WTC11 (cell line): Measurements from ENCODE around the gene CD40. TPM values are rescaled to one million over a fixed set of nuclear protein-coding genes. Genes with fewer than 3 reads are reported as not detected.

Source experiments
- ATAC-seq: fragments of 200-7000 bp; cut with Tn5 transposase; 2 replicates; pipeline ENCODE4 v1.10.0; 2021; ENCODE audit warnings: mild to moderate bottlenecking, moderate library complexity
- CTCF ChIA-PET: fragments of 300-600 bp; sonication (Branson Sonifier 250); formaldehyde crosslinking; loops from one replicate; lab custom pipeline; 2021; ENCODE audit warnings: antibody characterized with exemption; lab: Charles Lee
- POLR2A ChIA-PET: fragments of 350-600 bp; sonication (Branson Sonifier 250); formaldehyde crosslinking; loops from one replicate; lab custom pipeline; 2021; ENCODE audit warnings: antibody characterized with exemption; lab: Charles Lee
- DNase-seq: peaks from one replicate; pipeline ENCODE4 v3.0.0; 2021; ENCODE audit warnings: low spot score
- H3K27ac Mint-ChIP-seq: 2 replicates; pipeline ENCODE4 v1.8.0; 2021; ENCODE audit warnings: mixed read lengths
- H3K27me3 Mint-ChIP-seq: 2 replicates; pipeline ENCODE4 v1.8.0; 2021; ENCODE audit warnings: low read depth, mild to moderate bottlenecking, moderate library complexity, mixed read lengths
- H3K36me3 Mint-ChIP-seq: 2 replicates; pipeline ENCODE4 v1.8.0; 2021; ENCODE audit warnings: mixed read lengths
- H3K4me1 Mint-ChIP-seq: 2 replicates; pipeline ENCODE4 v1.8.0; 2022; ENCODE audit warnings: mixed read lengths
- H3K4me3 Mint-ChIP-seq: 2 replicates; pipeline ENCODE4 v1.8.0; 2021; ENCODE audit warnings: mild to moderate bottlenecking, moderate library complexity, mixed read lengths
- H3K9me3 Mint-ChIP-seq: 2 replicates; pipeline ENCODE4 v1.8.0; 2021; ENCODE audit warnings: mixed read lengths
- ATF1 ChIP-seq: sonication (generic); formaldehyde crosslinking; IDR thresholded peaks from 2 replicates; pipeline ENCODE4 v1.8.1; 2023; ENCODE audit warnings: mild to moderate bottlenecking, moderate library complexity, missing genetic modification reagents
- CBFB ChIP-seq: sonication (generic); formaldehyde crosslinking; IDR thresholded peaks from 2 replicates; pipeline ENCODE4 v1.8.1; 2022; ENCODE audit warnings: mild to moderate bottlenecking, low read depth, missing genetic modification reagents
- CREB1 ChIP-seq: sonication (generic); formaldehyde crosslinking; IDR thresholded peaks from 2 replicates; pipeline ENCODE4 v1.8.0; 2023; ENCODE audit warnings: mild to moderate bottlenecking, missing genetic modification reagents
- CREM ChIP-seq: sonication (generic); formaldehyde crosslinking; IDR thresholded peaks from 2 replicates; pipeline ENCODE4 v1.8.1; 2022; ENCODE audit warnings: mild to moderate bottlenecking, missing genetic modification reagents, moderate library complexity
- E2F4 ChIP-seq: sonication (generic); formaldehyde crosslinking; IDR thresholded peaks from 2 replicates; pipeline ENCODE4 v1.8.1; 2022; ENCODE audit warnings: low read depth, mild to moderate bottlenecking, moderate library complexity, missing genetic modification reagents, borderline replicate concordance
- ELF4 ChIP-seq: sonication (generic); formaldehyde crosslinking; IDR thresholded peaks from 2 replicates; pipeline ENCODE4 v1.8.1; 2022; ENCODE audit warnings: low read depth, mild to moderate bottlenecking, moderate library complexity, missing genetic modification reagents
- ERG ChIP-seq: fragments of 250-450 bp; sonication (Bioruptor Pico); IDR thresholded peaks from 2 replicates; pipeline ENCODE4 v1.8.0; 2021; ENCODE audit warnings: mild to moderate bottlenecking
- ESRRA ChIP-seq: sonication (generic); formaldehyde crosslinking; IDR thresholded peaks from 2 replicates; pipeline ENCODE4 v1.8.1; 2022; ENCODE audit warnings: mild to moderate bottlenecking, missing genetic modification reagents, borderline replicate concordance
- FOXJ3 ChIP-seq: sonication (generic); formaldehyde crosslinking; IDR thresholded peaks from 2 replicates; pipeline ENCODE4 v1.9.0; 2021; ENCODE audit warnings: missing genetic modification reagents, mild to moderate bottlenecking, borderline replicate concordance
- GRHL2 ChIP-seq: fragments of 250-450 bp; sonication (Bioruptor Pico); IDR thresholded peaks from 2 replicates; pipeline ENCODE4 v1.8.0; 2022; ENCODE audit warnings: mild to moderate bottlenecking, moderate library complexity; ENCODE audit not compliant: insufficient replicate concordance, severe bottlenecking
- IRF2 ChIP-seq: sonication (generic); formaldehyde crosslinking; IDR thresholded peaks from 2 replicates; pipeline ENCODE4 v1.8.0; 2022; ENCODE audit warnings: low read depth, missing genetic modification reagents, borderline replicate concordance
- MAX ChIP-seq: sonication (generic); formaldehyde crosslinking; IDR thresholded peaks from 2 replicates; pipeline ENCODE4 v1.8.0; 2022; ENCODE audit warnings: mild to moderate bottlenecking, missing genetic modification reagents
- NR3C1 ChIP-seq: sonication (generic); formaldehyde crosslinking; conservative IDR thresholded peaks from 2 replicates; pipeline ENCODE4 v1.8.1; 2023; ENCODE audit warnings: low read depth, mild to moderate bottlenecking, missing genetic modification reagents
- SMAD3 ChIP-seq: sonication (generic); formaldehyde crosslinking; IDR thresholded peaks from 2 replicates; pipeline ENCODE4 v1.8.0; 2022; ENCODE audit warnings: missing genetic modification reagents, mild to moderate bottlenecking, borderline replicate concordance
- SP1 ChIP-seq: sonication (generic); formaldehyde crosslinking; conservative IDR thresholded peaks from 2 replicates; pipeline ENCODE4 v1.8.1; 2022; ENCODE audit warnings: missing genetic modification reagents
- TEAD1 ChIP-seq: sonication (generic); formaldehyde crosslinking; IDR thresholded peaks from 2 replicates; pipeline ENCODE4 v1.8.0; 2022; ENCODE audit warnings: mild to moderate bottlenecking, missing genetic modification reagents
- TEAD4 ChIP-seq: sonication (generic); formaldehyde crosslinking; IDR thresholded peaks from 2 replicates; pipeline ENCODE4 v1.8.0; 2022; ENCODE audit warnings: mild to moderate bottlenecking, missing genetic modification reagents
- USF1 ChIP-seq: sonication (generic); formaldehyde crosslinking; IDR thresholded peaks from 2 replicates; pipeline ENCODE4 v1.8.0; 2022; ENCODE audit warnings: mild to moderate bottlenecking, missing genetic modification reagents
- ZNF121 ChIP-seq: sonication (generic); formaldehyde crosslinking; IDR thresholded peaks from 2 replicates; pipeline ENCODE4 v1.8.0; 2023; ENCODE audit warnings: missing genetic modification reagents
- ZNF263 ChIP-seq: sonication (generic); formaldehyde crosslinking; IDR thresholded peaks from 2 replicates; pipeline ENCODE4 v1.8.1; 2022; ENCODE audit warnings: low read depth, mild to moderate bottlenecking, moderate library complexity, missing genetic modification reagents
- ZNF423 ChIP-seq: fragments of 250-450 bp; sonication (Bioruptor Pico); IDR thresholded peaks from 2 replicates; pipeline ENCODE4 v2.1.2; 2022; ENCODE audit warnings: mild to moderate bottlenecking, moderate library complexity
- ZNF425 ChIP-seq: fragments of 250-450 bp; sonication (Bioruptor Pico); conservative IDR thresholded peaks from 2 replicates; pipeline ENCODE4 v1.9.0; 2021; ENCODE audit warnings: mild to moderate bottlenecking
- ZNF532 ChIP-seq: fragments of 250-450 bp; sonication (Bioruptor Pico); IDR thresholded peaks from 2 replicates; pipeline ENCODE4 v1.9.0; 2021; ENCODE audit warnings: mild to moderate bottlenecking, borderline replicate concordance
- ZNF671 ChIP-seq: fragments of 250-450 bp; sonication (Bioruptor Pico); IDR thresholded peaks from 2 replicates; pipeline ENCODE4 v1.8.0; 2021; ENCODE audit warnings: mild to moderate bottlenecking
- total RNA-seq: library from RNA; stranded (reverse); gene quantifications from 3 replicates; pipeline ENCODE4 v1.2.3, GENCODE V29; 2021

The CD40 gene
- total RNA-seq, 1 experiment from 2014 or later: 14.8 TPM

- peaks cover 13% of the 10 kb centered on the region for H3K4me1 Mint-ChIP-seq
- POLR2A ChIA-PET: interaction anchor here (0.6 kb wide), 1 partner anchor 393 kb away, joined by 4 read pairs; no protein-coding TSS in a partner anchor
- no peak for ATAC-seq
- H3K9me3 Mint-ChIP-seq: no peaks in the 10 kb centered on the region
- H3K36me3 Mint-ChIP-seq: no peaks in the 10 kb centered on the region
- TF ChIP-seq SMAD3 (CRISPR knock-in tag) (no peak), USF1 (CRISPR knock-in tag) (no peak), ZNF425 (CRISPR knock-in tag) (no peak), TEAD4 (CRISPR knock-in tag) (no peak), ATF1 (CRISPR knock-in tag) (no peak), CREB1 (no peak), SP1 (no peak), ZNF263 (CRISPR knock-in tag) (no peak), ZNF121 (no peak), CREM (CRISPR knock-in tag) (no peak), ELF4 (CRISPR knock-in tag) (no peak)
- no peak overlapping the region for H3K4me3 Mint-ChIP-seq
- CTCF ChIA-PET: interaction anchor here (2.0 kb wide), 1 partner anchor 14 kb away, joined by 8 read pairs; no protein-coding TSS in a partner anchor
- H3K27me3 Mint-ChIP-seq: peaks cover 4% of the 10 kb centered on the region; the same call in 1 of the 2 replicates
- no peak for DNase-seq
- H3K27ac Mint-ChIP-seq: no peak overlapping the region
Measured at GRCh38 chr20:46142124-46142523, 24.0 kb downstream of the CD40 start.

- H3K27ac Mint-ChIP-seq: no peak overlapping the region
Measured at GRCh38 chr20:46144432-46145025, 26.4 kb downstream of the CD40 start.

More at GRCh38 chr20:46144432-46145025, 26.4 kb downstream of the CD40 start:
- H3K36me3 Mint-ChIP-seq: no peaks in the 10 kb centered on the region
- peaks cover 4% of the 10 kb centered on the region; the same call in 1 of the 2 replicates for H3K27me3 Mint-ChIP-seq
- H3K4me3 Mint-ChIP-seq: no peak overlapping the region
- CTCF ChIA-PET: interaction anchor here (0.6 to 2.0 kb wide), 5 partner anchors 16 to 531 kb away, joined by 3 to 6 read pairs (median 4); no protein-coding TSS in a partner anchor
- DNase-seq (no peak), ATAC-seq (no peak)
- POLR2A ChIA-PET: no interaction called here
- no peak for TF ChIP-seq ERG (CRISPR knock-in tag)
- TF ChIP-seq FOXJ3 (CRISPR knock-in tag): no peak
- no peak for TF ChIP-seq E2F4 (CRISPR knock-in tag)
- TF ChIP-seq TEAD1 (CRISPR knock-in tag): no peak
- TF ChIP-seq MAX (CRISPR knock-in tag): no peak
- no peak for TF ChIP-seq IRF2 (CRISPR knock-in tag)
- TF ChIP-seq CBFB: no peak
- no peak for TF ChIP-seq ZNF671 (CRISPR knock-in tag)
- TF ChIP-seq ZNF423: no peak
- no peak for TF ChIP-seq ZNF532
- no peak for TF ChIP-seq TEAD4 (CRISPR knock-in tag)
- TF ChIP-seq GRHL2 (CRISPR knock-in tag): no peak
- TF ChIP-seq NR3C1 (CRISPR knock-in tag): no peak
- no peak for TF ChIP-seq ESRRA (CRISPR knock-in tag)
- no peaks in the 10 kb centered on the region for H3K9me3 Mint-ChIP-seq
- H3K4me1 Mint-ChIP-seq: peaks cover 7% of the 10 kb centered on the region
